Measurements from ENCODE around the gene CHRNG.

CHRNG gene

DNA sequence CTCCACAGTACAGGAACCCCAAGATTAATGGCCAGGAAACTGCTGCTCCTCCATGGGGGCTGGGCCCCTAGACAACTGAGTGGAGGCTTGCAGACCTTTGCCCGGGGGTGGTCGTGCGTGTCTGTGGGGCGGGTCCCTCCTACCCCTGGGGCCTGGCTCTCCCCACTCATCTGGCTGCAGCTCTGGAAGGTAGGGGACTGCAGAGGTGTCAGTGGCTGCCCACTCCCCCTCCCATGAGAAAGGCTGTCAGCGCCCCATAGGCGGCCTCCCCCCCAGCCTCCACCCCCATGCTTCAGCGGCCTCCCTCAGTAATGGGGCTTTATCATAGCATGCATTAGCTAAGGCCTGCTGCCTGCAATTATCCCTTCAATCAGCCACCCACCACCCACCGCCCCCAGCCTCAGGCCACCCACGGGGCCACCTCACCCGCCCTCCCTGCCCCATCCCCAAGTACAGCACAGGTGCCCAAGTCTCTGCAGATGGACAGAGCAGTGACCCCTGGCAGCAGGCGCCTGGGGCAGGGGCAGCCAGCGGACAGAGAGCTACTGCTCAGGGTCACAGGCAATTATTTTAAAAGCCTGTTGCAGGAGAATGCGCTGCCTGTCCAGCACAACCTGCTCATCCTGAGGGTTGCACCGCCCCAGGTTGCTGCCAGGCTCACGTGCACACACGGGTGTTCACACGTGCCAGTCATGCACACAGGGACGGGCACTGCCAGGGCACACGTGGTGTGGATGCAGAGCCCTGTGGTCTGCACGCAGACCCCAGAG is 42.8 kb upstream of the CHRNG start:
- H3K9me2 ChIP-seq (replicated peaks; ENCODE audit: low read depth, low read length) = no peaks in the 10 kb centered on the region
- TF ChIP-seq EZH2phosphoT487 (IDR thresholded peaks at IDR 0.05; ENCODE audit: borderline replicate concordance) = no peak
- TF ChIP-seq CTCF (conservative IDR thresholded peaks at IDR 0.05; ENCODE audit: low read length) = no peak
- H3F3A ChIP-seq (ENCODE audit: low read depth) = no peaks in the 10 kb centered on the region
- H3K4me2 ChIP-seq (ENCODE audit: low read depth, low read length, poor library complexity, severe bottlenecking) = no peak overlapping the region
- H3K9ac ChIP-seq (ENCODE audit: low read depth, low read length, poor library complexity, severe bottlenecking) = no peak overlapping the region
- H3K9me3 ChIP-seq (ENCODE audit: insufficient read depth, low read depth, low read length) = no peaks in the 10 kb centered on the region
- no peak overlapping the region for H2AFZ ChIP-seq (ENCODE audit: low read length)
- H3K27me3 ChIP-seq (ENCODE audit: insufficient read depth, low read length, poor library complexity, severe bottlenecking) = no peaks in the 10 kb centered on the region
- H4K20me1 ChIP-seq (ENCODE audit: insufficient read depth, low read length, poor library complexity, severe bottlenecking) = no peaks in the 10 kb centered on the region
- no peaks in the 10 kb centered on the region for H3K36me3 ChIP-seq (ENCODE audit: insufficient read depth, low read length)
- no peaks in the 10 kb centered on the region for H3K4me1 ChIP-seq (ENCODE audit: insufficient read depth, low read length, poor library complexity, severe bottlenecking)
- no peak overlapping the region for H3K4me3 ChIP-seq (ENCODE audit: low read length, poor library complexity, severe bottlenecking)
- H3K79me2 ChIP-seq (ENCODE audit: insufficient read depth, low read length) = no peaks in the 10 kb centered on the region

DNA sequence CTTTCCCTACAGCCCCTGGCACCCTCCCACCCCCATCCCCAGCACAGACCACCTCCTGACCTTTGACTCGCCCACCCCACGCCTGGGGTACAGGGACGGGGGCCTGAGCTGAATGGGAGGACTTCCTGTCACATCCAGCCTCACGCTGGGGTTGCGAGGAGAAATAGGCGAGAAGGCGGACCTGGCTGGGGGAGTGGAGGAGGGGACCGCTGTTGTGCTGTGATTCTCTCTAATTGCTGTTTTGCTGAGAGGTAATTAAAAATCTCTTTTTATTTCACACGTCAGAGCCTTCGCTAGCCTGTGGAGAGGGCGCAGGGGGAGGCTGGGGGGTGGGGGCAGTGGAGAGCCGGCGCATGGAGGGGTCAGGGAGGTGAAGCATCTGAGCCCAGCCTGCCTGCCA is 42.1 kb upstream of the CHRNG start:
- no peaks in the 10 kb centered on the region for H3K79me2 ChIP-seq (ENCODE audit: insufficient read depth, low read length)
- no peak overlapping the region for H2AFZ ChIP-seq (ENCODE audit: low read length)
- H4K20me1 ChIP-seq (ENCODE audit: insufficient read depth, low read length, poor library complexity, severe bottlenecking) = no peaks in the 10 kb centered on the region
- no peaks in the 10 kb centered on the region for H3K36me3 ChIP-seq (ENCODE audit: insufficient read depth, low read length)
- H3F3A ChIP-seq (ENCODE audit: low read depth) = no peaks in the 10 kb centered on the region
- no peak overlapping the region for H3K9ac ChIP-seq (ENCODE audit: low read depth, low read length, poor library complexity, severe bottlenecking)
- no peaks in the 10 kb centered on the region for H3K9me2 ChIP-seq (replicated peaks; ENCODE audit: low read depth, low read length)
- H3K4me3 ChIP-seq (ENCODE audit: low read length, poor library complexity, severe bottlenecking) = no peak overlapping the region
- TF ChIP-seq EZH2phosphoT487 (IDR thresholded peaks at IDR 0.05; ENCODE audit: borderline replicate concordance) = no peak
- TF ChIP-seq CTCF (conservative IDR thresholded peaks at IDR 0.05; ENCODE audit: low read length) = no peak
- H3K4me2 ChIP-seq (ENCODE audit: low read depth, low read length, poor library complexity, severe bottlenecking) = no peak overlapping the region
- no peaks in the 10 kb centered on the region for H3K4me1 ChIP-seq (ENCODE audit: insufficient read depth, low read length, poor library complexity, severe bottlenecking)
- no peaks in the 10 kb centered on the region for H3K9me3 ChIP-seq (ENCODE audit: insufficient read depth, low read depth, low read length)
- H3K27me3 ChIP-seq (ENCODE audit: insufficient read depth, low read length, poor library complexity, severe bottlenecking) = no peaks in the 10 kb centered on the region

DNA sequence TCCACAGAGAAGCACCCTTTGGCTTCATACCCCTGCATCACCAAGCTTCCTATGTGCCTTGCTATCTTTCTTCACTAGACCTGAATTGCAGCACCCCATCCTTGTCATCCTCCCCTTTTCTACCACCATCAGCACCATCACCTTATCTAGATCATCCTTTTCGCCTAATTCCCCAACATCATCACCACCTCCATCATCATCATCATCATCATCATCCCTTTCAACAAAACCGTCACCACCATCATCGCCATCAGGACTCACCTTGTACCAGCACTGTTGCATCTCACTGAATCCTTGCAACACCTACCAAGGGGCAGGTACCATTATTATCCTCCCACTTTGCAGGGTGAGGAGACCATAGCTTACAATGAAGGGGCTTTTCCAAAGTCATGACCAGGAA is 41.0 kb upstream of the CHRNG start:
- TF ChIP-seq CTCF (conservative IDR thresholded peaks at IDR 0.05; ENCODE audit: low read length) = no peak
- TF ChIP-seq EZH2phosphoT487 (IDR thresholded peaks at IDR 0.05; ENCODE audit: borderline replicate concordance) = no peak
- no peaks in the 10 kb centered on the region for H3K79me2 ChIP-seq (ENCODE audit: insufficient read depth, low read length)

More for the DNA sequence above, 41.0 kb upstream of the CHRNG start:
- no peaks in the 10 kb centered on the region for H3K9me2 ChIP-seq (replicated peaks; ENCODE audit: low read depth, low read length)
- no peaks in the 10 kb centered on the region for H4K20me1 ChIP-seq (ENCODE audit: insufficient read depth, low read length, poor library complexity, severe bottlenecking)
- no peaks in the 10 kb centered on the region for H3F3A ChIP-seq (ENCODE audit: low read depth)
- no peak overlapping the region for H3K4me2 ChIP-seq (ENCODE audit: low read depth, low read length, poor library complexity, severe bottlenecking)
- H3K9me3 ChIP-seq (ENCODE audit: insufficient read depth, low read depth, low read length) = no peaks in the 10 kb centered on the region
- no peak overlapping the region for H2AFZ ChIP-seq (ENCODE audit: low read length)
- H3K9ac ChIP-seq (ENCODE audit: low read depth, low read length, poor library complexity, severe bottlenecking) = no peak overlapping the region
- no peaks in the 10 kb centered on the region for H3K36me3 ChIP-seq (ENCODE audit: insufficient read depth, low read length)
- H3K4me3 ChIP-seq (ENCODE audit: low read length, poor library complexity, severe bottlenecking) = no peak overlapping the region
- no peaks in the 10 kb centered on the region for H3K27me3 ChIP-seq (ENCODE audit: insufficient read depth, low read length, poor library complexity, severe bottlenecking)
- no peaks in the 10 kb centered on the region for H3K4me1 ChIP-seq (ENCODE audit: insufficient read depth, low read length, poor library complexity, severe bottlenecking)

Data from Loucy (cell line).